Raji (cell line): ENCODE results near the gene PRKCQ.

ENCODE experiments used
- POLR2A ChIP-seq: IDR thresholded peaks from 2 replicates; pipeline ENCODE4 v1.6.1; 2011; ENCODE audit warnings: low read depth, low read length, control low read depth; ENCODE audit not compliant: insufficient read depth

The PRKCQ gene

DNA sequence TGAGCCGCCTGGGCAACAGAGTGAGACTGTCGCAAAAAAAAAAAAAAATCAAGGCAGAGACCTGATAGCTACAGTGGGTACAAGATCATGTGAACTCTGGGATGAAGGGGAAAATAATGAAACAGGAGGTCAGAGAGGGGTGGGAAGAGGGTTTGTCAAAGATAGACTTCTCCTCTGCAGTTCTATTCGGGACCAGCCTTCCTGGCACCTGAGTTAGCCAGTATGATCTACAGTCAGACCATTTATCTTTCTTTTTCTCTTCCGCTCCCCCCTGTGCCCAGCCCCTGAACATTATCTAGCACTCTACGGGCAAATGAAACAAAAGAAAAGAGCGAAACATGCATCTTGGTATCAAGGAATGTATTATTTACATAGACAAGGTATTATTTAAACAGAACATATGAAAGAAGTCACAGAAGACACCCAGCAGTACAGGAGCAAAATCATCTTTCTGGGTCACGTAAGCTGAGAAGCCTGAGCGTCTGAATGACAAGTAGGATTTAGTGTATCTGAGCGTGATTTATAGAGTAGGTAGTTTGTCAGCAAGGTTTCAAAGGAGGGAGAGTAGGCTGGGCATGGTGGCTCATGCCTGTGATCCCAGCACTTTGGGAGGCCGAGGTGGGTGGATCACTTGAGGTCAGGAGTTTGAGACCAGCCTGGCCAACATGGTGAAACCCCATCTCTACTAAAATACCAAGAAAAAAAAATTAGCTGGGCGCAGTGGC is 109.0 kb downstream of the PRKCQ start:
- no peak for TF ChIP-seq POLR2A

DNA sequence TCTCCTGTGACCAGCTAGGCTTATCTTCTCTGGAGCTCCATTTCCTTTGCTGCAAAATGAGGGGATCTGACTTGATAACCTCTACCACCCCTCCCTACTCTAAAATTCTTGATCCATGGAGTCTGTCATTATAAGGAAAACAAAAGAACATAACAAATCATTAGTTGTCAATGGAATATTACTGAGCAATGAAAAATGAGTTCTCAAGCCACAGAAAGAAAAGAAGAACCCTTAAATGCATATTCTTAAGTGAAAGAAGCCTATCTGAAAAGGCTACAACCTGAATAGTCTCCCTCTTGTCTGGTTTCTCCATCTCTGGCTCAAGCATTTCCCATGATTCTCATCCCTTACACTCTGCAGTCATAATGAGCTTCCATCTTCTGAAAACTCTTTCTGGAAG is 110.4 kb downstream of the PRKCQ start:
- TF ChIP-seq POLR2A = no peak

DNA sequence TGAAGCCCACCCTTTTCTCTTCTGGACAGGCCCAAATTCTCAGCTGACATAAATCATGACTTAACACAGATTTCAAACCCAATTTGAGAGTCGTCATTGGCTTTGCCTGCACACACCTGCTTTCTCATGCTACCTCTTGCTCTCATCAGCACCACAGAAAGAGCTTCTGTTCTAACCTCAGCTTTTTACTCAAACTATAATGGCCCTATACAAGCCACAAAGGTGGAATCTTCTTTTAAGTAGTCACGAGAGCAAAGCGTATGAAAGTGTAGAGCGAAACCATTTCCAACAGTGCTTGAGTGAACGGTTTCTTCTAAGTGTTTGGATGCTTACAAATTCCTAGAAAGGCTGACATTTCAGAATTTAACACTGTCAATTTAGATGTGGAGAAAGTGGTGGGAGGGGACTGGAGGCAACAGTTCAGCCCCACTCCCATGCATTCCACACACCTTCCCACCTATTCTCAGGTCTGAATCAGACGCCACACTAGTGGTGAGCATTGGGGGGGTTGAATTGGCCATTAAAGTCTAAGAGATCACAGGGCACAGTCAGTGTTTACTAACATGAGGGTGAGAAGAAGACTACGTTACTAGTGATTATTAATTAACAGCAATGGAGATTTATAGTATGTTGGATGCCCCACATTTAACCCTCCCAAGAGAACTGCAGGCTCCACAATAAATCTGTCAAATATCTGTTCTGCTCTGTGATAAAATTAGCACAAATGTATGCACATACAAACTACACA is 114.0 kb downstream of the PRKCQ start:
- TF ChIP-seq POLR2A = no peak

DNA sequence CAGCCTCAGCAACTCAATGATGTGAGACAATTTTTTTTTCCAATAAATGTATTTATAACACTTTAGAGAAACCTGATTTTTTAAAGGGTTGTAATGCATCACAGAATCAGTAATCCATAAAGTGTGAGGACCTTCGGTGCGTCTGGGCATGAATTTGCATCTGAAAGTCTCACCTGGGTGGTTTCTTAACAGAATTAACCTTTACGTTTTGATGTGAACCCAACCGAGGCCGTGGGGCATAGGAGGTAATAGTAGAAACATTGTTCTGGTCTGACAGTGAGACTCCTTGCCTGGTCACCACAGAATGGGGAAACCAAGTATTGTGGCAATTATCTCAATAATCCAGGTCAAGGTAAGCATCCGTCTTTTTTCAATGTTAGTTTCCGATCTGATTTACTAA is 114.6 kb downstream of the PRKCQ start:
- TF ChIP-seq POLR2A = no peak

DNA sequence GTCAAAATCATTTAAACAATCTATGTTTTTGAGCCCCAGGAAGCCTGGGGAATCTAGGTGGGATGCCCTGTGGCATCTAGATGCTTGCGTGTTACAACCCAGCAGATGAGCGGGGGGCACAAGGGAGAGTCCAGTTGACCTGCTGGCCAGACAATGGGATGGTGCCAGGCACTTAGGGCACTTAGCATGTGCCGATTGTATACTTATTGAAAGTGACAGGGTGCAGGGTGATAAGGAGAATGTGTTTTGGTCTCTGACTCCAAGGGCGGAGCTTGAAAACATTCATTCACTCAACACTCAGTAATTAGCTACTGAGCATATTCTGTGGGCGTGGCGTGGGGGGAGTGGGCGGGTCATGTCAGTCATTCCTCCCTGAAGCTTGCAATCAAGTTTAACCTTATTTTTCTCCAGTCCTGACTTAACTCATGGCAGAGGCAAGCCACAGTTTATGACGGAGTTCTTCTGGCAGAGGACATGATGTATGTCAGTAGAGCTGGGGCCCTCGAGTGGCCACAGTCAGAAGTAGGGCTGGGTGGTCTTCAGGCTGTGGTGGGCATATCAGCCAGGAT is 115.1 kb downstream of the PRKCQ start:
- TF ChIP-seq POLR2A = no peak

DNA sequence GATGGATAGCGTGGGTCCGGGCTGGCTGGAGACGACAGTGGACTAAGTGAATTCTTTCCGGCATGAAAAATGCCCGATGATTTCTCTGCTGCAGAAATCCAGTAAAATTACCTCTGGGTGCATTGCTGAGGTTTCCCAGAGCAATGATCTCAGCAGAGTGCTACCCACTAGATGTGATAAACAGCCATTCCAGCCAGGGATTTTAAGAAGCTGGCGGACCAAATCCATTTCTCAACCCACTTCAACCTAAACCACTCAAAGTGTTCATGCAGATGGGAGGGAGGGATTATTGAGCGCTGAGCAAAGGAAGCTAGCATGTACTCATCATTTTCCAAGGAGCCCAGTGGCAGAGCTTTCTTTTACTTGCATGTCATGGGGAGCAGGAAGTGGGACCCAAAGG is 116.7 kb downstream of the PRKCQ start:
- TF ChIP-seq POLR2A = no peak

DNA sequence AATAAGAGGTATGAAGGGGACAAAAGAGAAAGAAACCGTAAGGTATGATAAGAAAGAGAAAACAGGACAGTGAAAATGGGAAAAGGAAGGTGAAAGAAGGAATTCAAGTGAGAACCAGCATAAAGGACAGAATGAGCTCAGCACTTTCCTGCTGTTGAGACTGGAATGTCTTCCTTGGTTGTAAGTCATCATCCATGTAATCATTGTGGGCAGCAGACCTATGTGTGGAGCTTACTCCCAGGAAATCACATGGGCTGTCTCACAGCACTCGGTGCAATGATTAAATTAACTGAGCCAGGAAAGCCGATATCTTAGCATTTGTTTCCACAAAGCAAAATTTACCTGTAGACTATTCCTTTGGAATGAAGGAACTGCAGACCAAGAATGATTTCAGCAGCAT is 118.1 kb downstream of the PRKCQ start:
- TF ChIP-seq POLR2A = no peak

DNA sequence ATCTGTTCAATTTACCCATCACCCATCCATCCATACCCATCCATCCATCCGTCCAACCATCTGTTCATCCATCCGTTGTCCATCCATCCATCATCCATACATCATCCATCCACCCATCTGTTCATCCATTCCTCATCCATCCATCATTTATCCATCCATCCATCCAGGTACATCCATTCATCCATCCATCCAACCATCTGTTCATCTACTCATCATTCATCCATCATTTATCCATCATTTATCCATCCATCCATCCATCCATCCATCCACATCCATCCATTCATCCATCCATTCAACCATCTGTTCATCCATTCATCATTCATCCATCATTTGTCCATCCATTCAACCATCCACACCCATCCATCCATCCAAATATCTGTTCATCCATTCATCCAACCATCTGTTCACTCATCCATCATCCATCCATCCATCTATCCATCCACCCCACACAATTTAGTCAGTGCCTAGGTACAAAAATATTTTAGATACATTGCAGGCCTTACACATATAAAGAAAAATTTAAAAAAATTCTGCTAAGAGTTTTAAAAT is 119.1 kb downstream of the PRKCQ start:
- no peak for TF ChIP-seq POLR2A

DNA sequence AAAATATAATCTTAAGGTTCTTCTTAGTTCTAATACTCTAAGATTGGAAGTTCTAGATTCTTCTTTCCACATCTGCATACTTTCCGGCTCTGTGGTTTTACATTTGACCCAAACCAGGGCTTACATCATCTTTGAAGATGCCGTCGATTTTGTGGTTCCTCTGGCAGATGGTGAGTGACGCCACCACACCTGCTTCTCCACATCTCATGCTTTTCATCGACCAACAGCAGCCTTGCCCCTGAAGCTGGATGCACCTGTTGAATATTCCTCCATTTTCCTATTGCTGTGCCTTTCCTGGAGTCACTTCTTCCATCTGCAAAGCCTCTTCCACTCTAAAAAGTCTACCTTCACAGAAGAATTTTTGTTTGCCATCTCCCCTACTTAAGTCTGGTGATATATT is 121.3 kb downstream of the PRKCQ start:
- no peak for TF ChIP-seq POLR2A

DNA sequence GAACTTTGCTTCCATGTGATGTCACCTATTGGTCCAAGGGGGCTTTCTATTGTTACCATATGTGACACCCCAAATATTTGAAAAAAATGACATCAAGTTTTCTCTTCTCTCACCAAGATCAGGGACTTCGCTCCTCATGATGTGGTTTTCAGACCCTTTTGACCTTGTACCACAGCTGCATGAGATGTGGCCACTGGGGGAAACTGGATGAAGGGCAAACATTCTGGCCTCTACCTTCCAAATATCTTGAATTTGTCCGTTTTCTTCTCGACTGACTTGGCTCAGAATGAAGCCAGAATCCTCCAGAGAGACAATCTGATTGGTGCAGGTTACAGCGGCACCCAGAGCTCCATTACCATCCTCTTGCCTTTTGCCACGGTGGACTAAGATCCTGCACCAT is 122.7 kb downstream of the PRKCQ start:
- no peak for TF ChIP-seq POLR2A

DNA sequence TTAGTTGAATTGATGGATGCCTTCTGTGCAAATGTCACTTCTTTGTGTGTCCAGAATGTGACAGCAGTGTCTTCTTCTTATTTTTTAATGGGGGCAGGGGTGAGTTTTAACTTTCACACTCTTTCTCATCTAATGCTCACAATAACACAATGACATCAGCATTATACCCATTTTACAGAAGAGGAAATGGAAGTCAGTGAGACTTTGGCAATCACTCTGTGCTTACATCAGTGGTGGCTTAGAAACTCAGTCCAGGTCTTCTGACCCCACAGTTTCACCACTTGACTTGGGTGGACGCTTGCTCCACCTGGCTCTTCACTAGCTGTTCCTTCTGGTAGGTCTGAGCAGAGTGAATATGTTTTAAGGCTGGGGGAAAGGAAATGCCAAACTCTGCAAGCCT is 124.0 kb downstream of the PRKCQ start:
- TF ChIP-seq POLR2A = no peak

DNA sequence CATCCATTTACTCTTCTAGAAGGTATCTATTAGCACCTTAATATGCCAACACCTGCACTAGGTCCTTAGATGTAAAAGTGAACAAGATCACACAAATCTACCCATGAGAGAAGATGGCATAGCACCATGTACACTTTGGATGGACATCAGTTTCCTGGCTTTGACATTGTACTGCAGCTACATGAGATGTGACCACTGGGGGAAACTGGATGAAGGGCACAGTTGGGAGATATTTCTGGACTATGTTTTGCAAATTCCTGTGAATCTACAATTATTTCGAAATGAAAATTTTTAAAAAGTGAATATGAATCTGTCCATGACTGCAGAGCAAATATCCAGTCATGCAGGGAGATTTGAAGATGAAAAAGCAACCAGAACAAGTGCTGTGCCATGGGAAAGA is 124.5 kb downstream of the PRKCQ start:
- TF ChIP-seq POLR2A = no peak

DNA sequence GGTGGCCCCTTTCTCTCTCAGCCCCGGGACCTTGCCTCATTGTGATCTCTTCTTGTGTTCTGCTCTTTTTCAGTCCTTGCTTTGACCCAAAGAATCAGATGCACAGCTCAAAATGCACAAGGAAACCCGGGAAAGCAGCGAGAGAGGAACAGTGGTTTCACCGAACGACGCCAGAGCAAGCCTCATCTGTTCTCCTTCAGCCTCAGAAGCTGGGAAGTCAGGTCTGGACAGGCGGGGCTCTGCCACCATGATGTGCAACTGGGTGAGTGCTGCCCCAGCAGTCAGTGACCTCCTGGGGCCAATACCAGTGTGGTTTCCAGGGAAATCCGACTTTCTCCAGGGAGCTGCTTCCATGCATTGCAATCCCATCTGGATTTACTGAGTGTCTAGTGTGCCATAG is 133.4 kb downstream of the PRKCQ start:
- no peak for TF ChIP-seq POLR2A

DNA sequence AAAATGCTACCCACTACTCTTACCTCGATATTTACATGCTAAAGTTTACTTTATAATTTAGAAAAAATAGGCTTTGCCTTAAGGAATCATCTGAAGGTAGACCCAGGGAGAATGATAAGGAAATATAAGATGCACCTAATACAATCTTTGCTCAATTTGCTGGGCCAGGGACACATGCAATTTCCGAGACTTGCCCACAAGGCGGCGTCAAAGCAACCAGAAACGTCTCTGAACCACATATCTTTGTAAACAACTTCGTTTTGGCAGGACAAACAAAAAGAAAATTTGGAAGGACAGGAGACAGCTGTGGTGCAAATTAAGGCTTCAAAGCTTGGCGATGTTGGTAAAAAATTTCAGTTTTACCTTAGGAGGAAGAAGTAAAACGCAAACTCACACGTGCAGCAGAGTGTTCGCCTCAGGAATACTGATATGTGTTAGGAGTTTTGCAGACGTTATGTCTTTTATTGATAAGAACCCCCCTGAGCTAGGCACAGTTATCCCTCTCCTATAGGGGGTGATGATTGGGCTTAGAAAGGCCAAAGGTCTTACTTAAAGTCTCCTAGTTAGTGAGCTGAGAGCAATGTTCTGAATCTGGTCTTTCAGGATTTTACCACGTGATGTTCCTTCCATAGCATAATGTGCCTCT is 134.3 kb downstream of the PRKCQ start:
- no peak for TF ChIP-seq POLR2A

DNA sequence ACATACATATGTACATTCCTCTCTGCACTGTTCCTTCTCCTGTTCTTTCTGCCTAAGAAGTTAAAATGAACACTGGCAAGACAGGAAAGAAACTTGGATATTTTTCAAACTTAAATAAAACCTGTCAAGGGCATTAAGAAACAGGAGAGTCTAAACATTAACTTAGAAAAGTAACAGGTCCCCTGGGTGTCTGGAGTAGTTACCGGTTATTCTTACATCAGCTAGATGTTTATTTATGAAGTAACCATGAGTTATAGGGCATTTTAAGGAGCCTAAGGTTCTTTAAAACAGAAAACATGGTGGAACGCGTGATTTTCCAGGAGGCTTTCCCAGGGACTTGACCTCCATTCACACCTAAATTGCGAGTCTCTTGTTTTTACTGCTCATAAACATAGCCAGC is 148.2 kb downstream of the PRKCQ start:
- TF ChIP-seq POLR2A = no peak
